ENCODE measurements around the gene TRAPPC2. TPM values are rescaled to one million over a fixed set of nuclear protein-coding genes. Genes with fewer than 3 reads are reported as not detected.

TRAPPC2 gene
- 6.2 to 10.8 TPM (median 7.7 TPM) in 5 replicates for total RNA-seq (2022; extraction: Qiagen RNA extraction)

DNA sequence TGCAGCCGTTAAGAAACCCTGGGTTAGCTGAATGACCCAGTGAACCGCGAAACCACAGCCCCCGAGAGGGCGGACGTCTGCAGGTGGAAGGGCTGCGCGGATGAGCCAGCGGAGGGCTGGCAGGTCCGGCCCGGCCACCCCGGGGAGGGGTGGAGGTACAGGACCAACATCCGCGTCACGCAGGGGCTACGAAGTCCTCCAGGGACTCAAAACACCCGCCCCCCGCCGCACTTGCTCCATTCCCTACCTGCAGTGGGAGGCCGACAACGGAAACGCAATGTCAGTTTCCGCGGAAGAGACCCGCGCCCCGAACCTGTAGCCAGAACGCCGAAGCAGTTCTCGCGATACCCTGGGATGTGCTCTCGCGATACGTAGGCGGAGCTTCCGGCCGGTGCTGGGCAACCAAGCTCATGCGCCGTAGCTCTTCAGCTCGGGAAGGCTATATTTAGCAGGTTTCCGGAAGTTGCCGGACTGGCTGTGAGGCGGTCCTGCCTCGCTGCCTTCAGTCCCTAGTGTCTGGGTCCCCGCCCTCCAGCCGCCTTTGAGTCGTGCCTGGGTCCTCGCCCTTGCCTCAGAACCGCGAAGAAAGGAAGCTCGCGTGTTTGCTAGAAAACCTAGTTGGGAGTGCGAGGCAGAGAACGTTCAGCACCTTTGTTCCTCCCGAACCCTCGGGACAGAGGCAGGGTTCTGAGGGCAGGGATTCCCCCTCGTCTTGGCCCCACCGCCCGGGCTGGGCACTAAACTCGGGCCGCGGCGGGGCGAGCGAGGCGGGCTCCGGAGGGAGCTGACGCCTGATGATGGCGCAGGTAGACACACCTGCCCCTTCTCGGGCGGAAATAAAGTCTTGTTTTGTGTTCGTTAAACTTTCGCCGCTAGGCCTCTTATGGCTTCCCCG is at the start of gene TRAPPC2, which contains the start of gene OFD1:
Gene TRAPPC2 (minus strand): TSS at position 343 of the 895 bp plus-strand sequence. CDS start 14,657 bp downstream, outside the sequence.
Gene OFD1 (plus strand): TSS at position 471 of the 895 bp plus-strand sequence. CDS start 324 bp downstream, at position 795.

GRCh38 chrX:13688958-13689740 is 45.3 kb downstream of the TRAPPC2 start, which contains the start of gene RAB9A:
TSS of gene RAB9A (plus strand) at chrX:13689128. CDS start at chrX:13708747, 19,619 bp downstream.

Other genes starting within 250 kb of the TRAPPC2 start
- gene EGFL6, start 165.0 kb downstream of the TRAPPC2 start, total RNA-seq (2022; extraction: Qiagen RNA extraction), result 0.03 TPM in 1 of 5 replicates, not detected in the others
- gene TCEANC, start 81.5 kb downstream of the TRAPPC2 start, total RNA-seq (2022; extraction: Qiagen RNA extraction), result 0.59 to 0.99 TPM (median 0.66 TPM) in 5 replicates
- 29.7 to 33.8 TPM (median 31.8 TPM) in 5 replicates for gene RAB9A, start 45.5 kb downstream of the TRAPPC2 start, total RNA-seq (2022; extraction: Qiagen RNA extraction)
- gene OFD1, start 128 bp upstream of the TRAPPC2 start, total RNA-seq (2022; extraction: Qiagen RNA extraction), result 9.5 to 14.2 TPM (median 12.1 TPM) in 5 replicates
- 0.07 to 0.20 TPM (median 0.14 TPM) in 5 replicates for gene GPM6B, start 82.5 kb upstream of the TRAPPC2 start, total RNA-seq (2022; extraction: Qiagen RNA extraction)

Measured in A549 treated with Hydrocortisone at 1 μM for 4 hours (cell line).